Fibroblast of lung (primary cell): ENCODE data around the gene SH3D19.

Source experiments
- EZH2 ChIP-seq: IDR thresholded peaks from 2 replicates; pipeline ENCODE4 v1.5.1; 2012; ENCODE audit warnings: low read length, control low read depth, mild to moderate bottlenecking; ENCODE audit errors: missing control alignments
- TF ChIP-seq, protein P1 (sequence below), 2 donors: IDR thresholded peaks in 1 of 2; conservative IDR thresholded peaks in 1 of 2; 1 replicate in 1 of 2; 2 replicates in 1 of 2; pipeline ENCODE4 v1.5.1; 2011 to 2012; ENCODE audit warnings: low read length in 2 of 2, control low read depth in 1 of 2, inconsistent platforms in 1 of 2, low read depth in 1 of 2, mild to moderate bottlenecking in 1 of 2

DNA sequence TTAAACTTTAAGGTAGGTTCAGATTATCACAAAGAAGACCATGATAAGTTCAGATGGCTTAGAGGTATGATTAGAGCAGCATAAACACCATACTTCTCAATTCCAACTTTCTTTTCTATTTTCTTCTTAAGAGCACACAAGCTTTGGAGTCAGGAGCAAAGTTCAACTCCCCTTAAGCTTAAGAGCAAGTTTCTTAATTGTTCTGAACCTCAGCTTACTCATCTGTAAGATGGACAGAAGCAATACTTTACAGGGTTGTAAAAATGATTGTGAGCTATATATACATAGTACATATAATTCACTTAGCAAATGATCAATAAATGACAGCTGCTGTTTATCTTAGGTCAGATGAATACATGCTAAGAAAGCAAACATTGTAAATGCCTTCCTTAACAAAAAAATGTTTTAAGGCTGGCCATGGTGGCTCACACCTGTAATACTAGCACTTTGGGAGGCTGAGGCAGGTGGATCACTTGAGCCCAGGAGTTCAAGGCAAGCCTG, 250.9 kb downstream of the SH3D19 start:
- TF ChIP-seq EZH2: no peak
- TF ChIP-seq, protein P1, sequence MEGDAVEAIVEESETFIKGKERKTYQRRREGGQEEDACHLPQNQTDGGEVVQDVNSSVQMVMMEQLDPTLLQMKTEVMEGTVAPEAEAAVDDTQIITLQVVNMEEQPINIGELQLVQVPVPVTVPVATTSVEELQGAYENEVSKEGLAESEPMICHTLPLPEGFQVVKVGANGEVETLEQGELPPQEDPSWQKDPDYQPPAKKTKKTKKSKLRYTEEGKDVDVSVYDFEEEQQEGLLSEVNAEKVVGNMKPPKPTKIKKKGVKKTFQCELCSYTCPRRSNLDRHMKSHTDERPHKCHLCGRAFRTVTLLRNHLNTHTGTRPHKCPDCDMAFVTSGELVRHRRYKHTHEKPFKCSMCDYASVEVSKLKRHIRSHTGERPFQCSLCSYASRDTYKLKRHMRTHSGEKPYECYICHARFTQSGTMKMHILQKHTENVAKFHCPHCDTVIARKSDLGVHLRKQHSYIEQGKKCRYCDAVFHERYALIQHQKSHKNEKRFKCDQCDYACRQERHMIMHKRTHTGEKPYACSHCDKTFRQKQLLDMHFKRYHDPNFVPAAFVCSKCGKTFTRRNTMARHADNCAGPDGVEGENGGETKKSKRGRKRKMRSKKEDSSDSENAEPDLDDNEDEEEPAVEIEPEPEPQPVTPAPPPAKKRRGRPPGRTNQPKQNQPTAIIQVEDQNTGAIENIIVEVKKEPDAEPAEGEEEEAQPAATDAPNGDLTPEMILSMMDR (conservative IDR thresholded peaks at IDR 0.05 in 1 of 2, IDR thresholded peaks at IDR 0.05 in 1 of 2; ENCODE audit: low read depth in 1 of 2, low read length in 2 of 2): no peak
